GM19238 (cell line): ENCODE results near the gene MRPS33.
A peak's percentile ranks its signal among the peaks of the same experiment; 100 is the strongest.
"Not testable (repeated sequence)": the region's sequence is repeated elsewhere in the genome, so short reads cannot be mapped to it uniquely, and the experiment has no call there.

Source experiments
- DNase-seq: peaks from one replicate; pipeline ENCODE4 v3.0.0; 2011; ENCODE audit warnings: low spot score; ENCODE audit not compliant: insufficient read length

The MRPS33 gene

GRCh38 chr7:141012696-141013344 is 1.9 kb downstream of the MRPS33 start:
- DNase-seq = no peak

GRCh38 chr7:141012044-141012685 is 2.6 kb downstream of the MRPS33 start:
- DNase-seq = peak; percentile 24

- no peak for DNase-seq
Measured at GRCh38 chr7:141011443-141011842, 3.3 kb downstream of the MRPS33 start.

GRCh38 chr7:141003172-141004065 is 11.3 kb downstream of the MRPS33 start:
- DNase-seq = no peak

- DNase-seq = no peak
Measured at GRCh38 chr7:141001546-141001945, 13.2 kb downstream of the MRPS33 start.

- no peak for DNase-seq
Measured at GRCh38 chr7:141001122-141001521, 13.6 kb downstream of the MRPS33 start.

- DNase-seq = no peak
Measured at GRCh38 chr7:140998715-140999114, 16.0 kb downstream of the MRPS33 start.

GRCh38 chr7:140992422-140992821 is 22.3 kb downstream of the MRPS33 start:
- no peak for DNase-seq

GRCh38 chr7:140990193-140990962 is 24.4 kb downstream of the MRPS33 start:
- no peak for DNase-seq

- no peak for DNase-seq
Measured at GRCh38 chr7:140989068-140989467, 25.7 kb downstream of the MRPS33 start.

GRCh38 chr7:140983802-140984201 is 30.9 kb downstream of the MRPS33 start:
- no peak for DNase-seq

- DNase-seq = no peak
Measured at GRCh38 chr7:140982508-140982907, 32.2 kb downstream of the MRPS33 start.

- DNase-seq = no peak
Measured at GRCh38 chr7:140981951-140982350, 32.8 kb downstream of the MRPS33 start.

- DNase-seq = no peak
Measured at GRCh38 chr7:140977741-140978140, 37.0 kb downstream of the MRPS33 start.

GRCh38 chr7:140972876-140973829 is 41.6 kb downstream of the MRPS33 start:
- DNase-seq = no peak

GRCh38 chr7:140972344-140972743 is 42.4 kb downstream of the MRPS33 start:
- no peak for DNase-seq

GRCh38 chr7:140967438-140967837 is 47.3 kb downstream of the MRPS33 start:
- DNase-seq = no peak

- no peak for DNase-seq
Measured at GRCh38 chr7:140966561-140967233, 48.1 kb downstream of the MRPS33 start.

GRCh38 chr7:140961117-140961516 is 53.6 kb downstream of the MRPS33 start:
- DNase-seq = no peak

- not testable (repeated sequence) for DNase-seq
Measured at GRCh38 chr7:140956997-140957396, 57.8 kb downstream of the MRPS33 start.
